SHP77 treated with DMSO at 0.1 percent for 48 hours (cell line): ENCODE results near the gene FAM78A.

Experiments
- DNase-seq: peaks from one replicate; lab custom pipeline; 2025; lab: John Stamatoyannopoulos, UW

Gene FAM78A, protein sequence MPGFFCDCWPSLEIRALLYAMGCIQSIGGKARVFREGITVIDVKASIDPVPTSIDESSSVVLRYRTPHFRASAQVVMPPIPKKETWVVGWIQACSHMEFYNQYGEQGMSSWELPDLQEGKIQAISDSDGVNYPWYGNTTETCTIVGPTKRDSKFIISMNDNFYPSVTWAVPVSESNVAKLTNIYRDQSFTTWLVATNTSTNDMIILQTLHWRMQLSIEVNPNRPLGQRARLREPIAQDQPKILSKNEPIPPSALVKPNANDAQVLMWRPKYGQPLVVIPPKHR

DNA sequence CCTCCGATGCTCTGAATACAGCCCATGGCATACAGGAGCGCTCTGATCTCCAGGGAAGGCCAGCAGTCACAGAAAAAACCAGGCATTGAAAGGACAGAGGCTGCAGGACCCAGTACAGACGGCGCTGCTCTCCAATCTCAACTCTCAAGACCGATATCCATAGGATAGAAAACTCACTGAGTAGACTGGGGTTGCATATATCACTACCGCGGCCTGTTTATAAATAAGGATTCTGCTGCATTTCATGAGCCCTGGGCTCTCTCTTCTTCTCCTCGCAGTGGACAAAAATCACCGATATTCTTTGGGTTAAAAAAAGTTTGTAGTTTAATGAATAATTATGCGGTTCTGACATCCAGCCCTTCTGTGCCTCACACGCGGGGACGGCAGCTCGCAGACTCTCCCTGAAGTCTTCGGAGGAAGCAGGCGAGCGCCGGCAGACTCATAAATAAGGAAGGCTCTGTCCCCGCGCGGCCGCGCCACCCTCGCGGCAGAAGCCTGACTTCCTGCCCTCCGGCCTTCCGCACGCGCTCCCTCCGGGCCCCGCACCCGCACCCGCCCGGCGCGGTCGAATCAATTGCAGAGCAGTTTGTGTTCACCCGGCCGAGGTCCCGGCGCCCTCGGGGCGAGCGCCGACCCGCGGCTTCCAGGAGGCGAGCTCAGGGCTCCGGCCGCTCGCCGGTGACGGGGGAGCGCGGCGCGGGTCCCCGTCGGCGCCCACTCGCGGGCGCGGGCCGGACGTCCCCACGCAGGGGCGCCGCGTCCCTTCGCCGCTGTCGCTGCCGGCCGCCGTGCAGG, at the start of gene FAM78A:
Gene FAM78A, minus strand, starts transcription at position 417 of the 795 bp plus-strand sequence. Its CDS starts 331 bp downstream, at position 86.
- no peak for DNase-seq

DNA sequence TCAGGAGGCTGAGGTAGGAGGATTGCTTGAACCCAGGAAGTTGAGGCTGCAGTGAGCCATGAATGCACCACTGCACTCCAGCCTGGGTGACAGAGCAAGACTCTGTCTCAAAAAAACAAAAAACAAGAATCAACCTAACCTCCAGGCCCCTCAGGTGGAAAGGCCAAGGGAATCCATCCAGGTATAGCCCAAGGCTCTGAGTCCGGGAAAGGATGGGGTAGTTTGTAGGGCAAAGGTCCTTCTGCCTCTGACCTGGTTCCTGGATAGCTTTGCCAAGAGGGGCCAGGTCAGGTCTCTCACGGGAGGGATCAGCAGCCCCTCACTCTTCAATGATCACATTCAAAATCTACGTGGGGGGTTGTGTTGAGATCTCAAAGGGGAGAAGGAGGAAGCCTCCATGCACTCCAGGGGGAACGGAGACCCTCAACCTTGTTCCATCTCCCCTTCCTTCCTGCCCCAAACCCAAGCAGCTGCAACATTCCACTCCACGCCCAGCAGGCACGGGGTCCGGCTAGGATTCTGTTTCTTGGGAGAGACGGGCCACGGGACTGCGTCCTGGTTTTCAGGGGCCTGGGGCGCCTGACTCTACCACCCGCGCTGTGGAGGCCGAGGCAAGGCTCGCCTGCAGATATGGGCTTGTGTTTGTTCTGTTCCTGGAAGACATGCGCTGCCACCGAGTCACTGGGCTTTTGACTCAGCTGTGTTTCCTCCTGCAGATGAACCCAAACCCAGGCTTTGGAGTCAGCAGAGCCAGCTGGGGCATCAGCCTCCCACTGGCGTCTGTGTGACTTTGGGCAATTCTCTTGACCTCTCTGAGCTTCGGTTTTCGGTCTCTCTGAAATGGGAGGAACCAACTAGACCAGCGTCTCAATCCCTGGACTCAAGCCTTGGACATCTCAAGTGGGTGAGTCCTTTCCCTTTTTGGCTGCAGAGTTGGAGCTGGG, 48.7 kb upstream of the FAM78A start:
- no peak for DNase-seq

DNA sequence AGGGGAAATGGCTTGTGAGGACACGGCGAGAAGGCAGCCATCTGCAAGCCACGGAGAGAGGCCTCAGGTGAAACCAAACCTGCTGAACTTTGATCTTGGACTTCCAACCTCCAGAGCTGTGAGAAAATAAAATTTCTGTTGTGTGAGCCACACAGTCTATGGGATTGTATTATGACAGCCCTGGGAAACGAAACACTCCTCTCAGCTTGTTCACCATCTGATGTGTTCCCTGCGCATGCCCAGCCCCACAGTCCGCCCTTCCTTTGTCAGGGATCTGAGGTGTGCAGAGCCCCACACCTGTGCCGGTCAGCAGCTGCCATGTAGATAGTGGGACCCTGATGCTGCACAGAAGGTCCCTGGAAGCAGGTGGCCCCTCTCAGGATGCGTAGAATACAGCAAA, 47.3 kb upstream of the FAM78A start:
- no peak for DNase-seq

DNA sequence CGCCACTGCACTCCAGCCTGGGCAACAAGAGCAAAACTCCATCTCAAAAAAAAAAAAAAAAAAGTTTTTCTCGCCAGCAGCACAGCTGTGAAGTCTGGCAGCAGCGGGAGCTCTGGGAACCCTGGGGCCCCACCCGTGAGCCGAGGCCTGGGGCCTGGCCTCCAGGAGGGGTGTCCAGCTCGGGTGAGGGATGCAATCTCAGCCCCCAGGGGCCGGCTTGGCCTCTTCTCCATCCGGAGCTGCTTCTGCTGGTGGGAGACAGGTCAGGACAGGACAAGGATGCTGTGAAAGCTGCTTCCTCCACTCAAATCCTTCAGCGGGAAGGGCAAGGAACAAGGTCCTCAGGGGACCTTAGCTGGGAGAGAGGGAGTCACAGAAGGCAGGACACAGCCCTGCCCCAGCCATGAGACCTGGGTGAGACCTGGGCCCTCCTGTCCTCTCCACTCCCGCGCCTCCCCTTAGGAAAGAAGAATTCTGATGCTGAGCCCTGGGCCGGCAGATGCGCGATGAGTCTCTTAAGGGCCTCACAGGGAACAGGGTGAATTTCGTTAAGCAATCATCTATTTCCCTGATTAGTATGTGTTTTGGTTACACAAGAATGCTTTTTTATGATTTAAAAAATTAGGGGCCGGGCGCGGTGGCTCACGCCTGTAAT, 43.8 kb upstream of the FAM78A start:
- no peak for DNase-seq

DNA sequence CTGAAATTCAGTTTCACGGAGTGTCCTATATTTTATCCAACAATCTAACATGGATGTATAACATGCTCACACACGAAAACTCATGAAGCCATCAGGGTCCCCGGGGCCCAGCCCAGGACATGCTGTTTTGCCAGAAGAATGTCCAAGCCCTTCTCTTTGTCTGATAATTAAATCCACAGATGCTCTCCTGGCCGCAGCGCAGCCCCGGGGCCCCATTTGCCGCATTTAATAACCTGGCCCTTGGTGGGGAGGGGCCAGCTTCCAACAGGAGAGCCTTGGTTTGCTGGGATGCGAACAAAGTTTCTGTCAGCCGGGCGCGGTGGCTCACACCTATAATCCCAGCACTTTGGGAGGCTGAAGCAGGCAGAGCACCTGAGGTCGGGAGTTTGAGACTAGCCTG, 43.2 kb upstream of the FAM78A start:
- DNase-seq, result no peak

DNA sequence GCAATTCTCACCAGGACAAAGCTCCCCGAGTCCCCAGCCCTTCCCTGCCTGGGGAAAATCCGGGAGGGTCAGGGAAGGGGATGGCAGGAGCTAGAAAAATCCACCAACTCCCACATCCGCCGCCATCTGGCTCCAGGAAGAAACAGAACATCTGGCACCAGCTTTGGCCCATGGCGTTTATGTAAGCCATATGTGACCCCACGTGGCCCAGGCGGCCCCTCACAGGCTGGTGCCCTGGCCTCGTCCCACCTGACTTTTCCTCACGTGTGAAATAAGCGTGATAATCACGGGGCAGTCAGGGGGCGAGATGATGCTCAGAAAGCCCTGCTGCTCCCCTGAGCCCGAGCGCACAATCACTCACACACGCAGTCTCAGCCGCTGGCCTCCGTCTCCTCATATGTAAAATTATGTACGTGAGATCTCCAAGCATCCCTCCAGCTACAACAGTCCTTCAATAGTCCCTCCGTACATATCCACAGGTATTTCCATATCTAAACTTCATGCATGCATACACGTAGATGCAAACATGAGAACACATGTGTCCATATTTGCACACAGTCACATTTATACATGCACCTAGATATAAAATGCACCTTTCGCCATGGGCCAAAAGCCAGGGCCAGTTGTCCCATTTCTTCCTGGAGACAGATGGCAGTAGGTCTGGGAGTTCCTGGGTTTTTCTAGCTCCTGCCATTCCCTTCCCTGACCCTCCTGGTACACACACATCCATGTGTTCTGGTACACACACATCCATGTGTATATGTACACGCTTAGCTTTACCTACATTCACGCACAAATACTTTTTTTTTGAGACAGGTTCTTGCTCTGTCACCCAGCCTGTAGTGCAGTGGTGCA, 42.1 kb upstream of the FAM78A start:
- DNase-seq, result no peak

DNA sequence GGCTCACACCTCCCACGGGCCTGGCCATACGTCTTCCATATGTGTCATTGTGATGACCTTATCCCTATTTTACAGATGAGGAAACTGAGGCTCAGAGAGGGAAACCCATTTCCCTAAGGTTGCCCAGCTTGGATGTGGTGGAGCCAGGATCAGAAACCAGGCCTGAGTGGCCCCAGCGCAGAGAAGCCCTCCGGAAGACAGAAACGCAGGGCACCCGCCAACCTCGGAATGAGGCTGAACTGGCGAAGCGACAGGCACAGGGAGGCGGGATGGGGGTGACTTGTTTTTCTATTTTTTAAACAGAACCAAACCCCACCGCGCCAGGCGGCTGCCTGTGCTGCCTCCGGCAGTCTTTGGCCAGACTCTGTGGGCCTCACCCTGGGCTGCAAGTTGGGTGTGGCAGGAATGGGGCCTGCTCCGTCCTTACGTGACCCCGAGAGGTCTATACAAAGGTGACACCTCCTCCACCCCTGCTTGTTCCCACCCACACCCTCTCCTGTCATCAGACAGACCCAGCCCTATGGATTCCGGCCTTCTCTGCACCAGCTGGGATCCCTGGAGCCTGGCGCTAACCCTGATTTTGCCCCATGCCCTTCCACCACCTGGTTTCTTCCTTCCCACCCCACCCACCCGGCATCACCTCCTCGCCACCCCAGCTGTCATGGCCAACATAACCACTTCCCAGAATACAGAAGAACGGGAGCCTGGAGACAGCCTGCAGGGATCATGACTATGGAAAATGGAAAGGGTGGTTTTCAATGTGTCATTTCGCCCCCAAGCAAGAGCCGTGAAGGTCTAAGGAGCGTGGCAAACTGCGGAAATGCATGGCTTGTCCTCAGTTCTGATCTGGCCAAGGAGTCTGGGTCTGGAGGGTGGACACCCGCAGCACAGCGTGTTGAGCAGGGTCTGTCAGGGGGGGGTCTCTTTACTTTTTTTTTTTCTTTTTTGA, 36.8 kb upstream of the FAM78A start:
- DNase-seq, result no peak

DNA sequence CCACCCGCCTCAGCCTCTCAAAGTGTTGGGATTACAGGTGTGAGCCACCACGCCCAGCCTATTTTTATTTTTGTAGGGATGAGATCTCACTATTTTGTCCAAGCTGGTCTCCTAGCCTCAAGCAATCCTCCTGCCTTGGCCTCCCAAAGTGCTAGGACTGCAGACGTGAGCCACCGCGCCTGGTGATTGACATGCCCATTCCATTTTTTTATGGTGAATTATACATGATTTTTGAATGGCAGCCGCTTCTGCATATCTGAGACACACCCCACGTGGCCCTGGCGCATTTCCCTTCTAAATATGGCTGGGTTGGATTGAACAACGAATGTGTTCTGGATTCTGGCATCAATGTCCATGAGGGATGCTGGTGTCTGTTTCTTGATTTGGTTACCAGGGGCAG, 35.9 kb upstream of the FAM78A start:
- DNase-seq, result no peak

DNA sequence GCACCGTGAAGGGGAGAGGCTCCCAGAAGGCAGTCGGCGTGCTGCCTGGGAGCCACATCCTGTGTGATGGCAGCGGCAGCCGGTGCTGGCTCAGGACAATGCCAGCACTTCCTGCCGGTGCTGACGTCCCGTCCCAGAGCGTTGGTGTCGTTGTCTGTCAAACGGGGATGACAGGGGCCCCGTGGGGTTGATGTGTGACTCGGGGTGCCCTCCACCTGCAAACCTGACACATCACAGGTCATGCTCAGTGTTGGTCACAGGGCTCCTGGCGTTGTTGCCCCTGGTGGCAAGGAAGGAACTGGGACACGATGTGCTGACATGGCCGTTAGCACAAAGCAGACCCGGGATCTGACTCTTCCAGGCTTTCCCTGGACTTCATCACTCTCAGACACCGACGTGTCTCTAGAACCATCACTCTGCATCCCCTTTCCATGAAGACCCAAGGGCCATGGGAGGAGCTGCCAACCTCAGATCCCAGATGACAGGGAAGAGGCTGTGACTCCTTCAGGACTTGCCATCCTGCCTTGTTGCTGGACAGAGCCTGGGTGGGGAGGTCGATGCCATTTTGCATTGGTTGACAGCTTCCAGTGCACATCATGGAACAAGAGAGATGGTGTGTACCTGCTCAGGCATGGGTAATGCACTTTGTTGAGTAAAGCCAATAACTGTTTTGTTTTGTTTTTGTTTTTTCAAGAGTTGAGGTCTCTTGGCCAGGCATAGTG, 34.7 kb upstream of the FAM78A start:
- DNase-seq, result no peak

DNA sequence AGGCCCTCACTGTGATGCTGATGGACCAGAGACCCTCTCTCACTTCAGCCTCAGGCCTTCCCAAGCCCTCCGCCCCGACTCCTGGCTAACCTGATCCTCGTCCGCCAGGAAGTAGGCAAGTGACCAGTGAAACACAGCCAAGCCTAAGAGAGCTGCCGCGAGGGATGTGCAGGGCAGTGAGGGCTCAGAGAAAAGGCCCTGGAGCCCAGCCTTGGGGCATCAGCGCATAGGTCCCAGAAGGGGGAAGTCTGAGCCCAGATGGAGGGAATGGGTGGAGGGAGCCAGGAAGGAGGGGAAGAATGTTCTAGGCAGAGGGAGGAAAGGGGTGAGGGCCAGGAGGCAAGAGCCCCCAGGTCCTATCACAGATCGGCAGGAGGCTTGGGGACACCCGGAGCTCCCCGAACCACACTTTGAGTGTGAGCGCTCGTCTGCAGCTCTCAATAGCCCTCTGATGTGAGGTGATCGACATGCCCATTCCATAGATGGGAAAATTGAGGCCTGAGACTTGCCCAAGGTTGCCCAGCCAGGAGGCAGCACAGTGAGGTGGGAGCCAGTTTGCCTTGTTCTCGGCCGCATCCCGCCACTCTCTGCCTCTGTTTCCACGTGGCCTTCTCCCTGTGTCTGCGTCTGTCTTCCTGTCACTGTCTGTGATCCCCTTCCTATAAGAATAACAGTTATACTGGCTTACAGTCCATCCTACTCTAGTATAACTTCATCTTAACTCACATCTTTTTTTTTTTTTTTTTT, 33.4 kb upstream of the FAM78A start:
- no peak for DNase-seq

DNA sequence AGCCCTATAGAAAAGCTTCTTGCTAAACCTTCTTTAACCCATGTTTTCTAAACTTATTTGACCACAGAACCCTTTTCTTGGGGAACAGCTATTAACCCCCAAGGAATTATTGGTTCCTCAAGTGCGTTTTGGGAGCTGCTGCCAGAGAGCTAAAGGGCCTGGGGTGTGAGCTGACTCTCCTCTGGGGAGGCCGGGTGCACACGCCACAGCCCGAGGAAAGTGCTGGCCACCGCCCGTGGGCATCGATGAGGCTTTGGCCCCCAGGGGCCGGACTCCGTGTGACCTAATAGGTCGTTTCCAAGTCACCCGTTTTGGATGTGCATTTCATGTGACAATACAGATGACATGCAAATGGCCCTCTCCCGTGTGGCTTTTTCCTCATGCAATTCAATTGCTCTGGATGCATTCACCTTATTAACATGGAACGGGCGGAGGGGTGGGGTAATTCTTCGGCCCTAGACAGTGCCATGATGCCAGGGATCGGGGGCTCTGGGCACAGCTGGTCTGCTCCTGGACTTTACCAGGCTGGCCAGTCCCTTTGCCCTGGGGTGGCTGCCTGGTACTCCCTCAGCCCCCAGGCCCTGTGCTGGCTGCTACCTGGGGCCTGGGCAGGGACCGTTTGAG, 32.7 kb upstream of the FAM78A start:
- DNase-seq, result no peak

DNA sequence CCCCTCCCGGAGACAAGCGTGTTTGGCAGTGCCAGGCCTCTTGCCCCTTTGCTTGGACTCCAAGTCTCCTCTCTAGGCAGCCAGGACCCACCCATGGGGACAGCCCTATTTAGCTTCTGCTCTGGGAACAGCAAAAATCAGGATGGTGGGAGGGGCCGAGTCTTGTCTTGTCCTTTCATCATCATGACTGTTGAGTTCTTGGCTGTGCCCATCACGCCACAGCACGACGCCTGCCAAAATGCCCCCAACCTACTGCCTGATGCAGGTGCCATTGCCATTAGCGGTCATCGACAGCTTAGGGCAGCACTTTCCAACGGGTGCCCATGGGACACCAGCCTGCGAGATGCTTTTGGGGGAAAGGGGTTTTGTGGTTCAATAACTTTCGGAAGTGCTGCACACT, 32.1 kb upstream of the FAM78A start:
- DNase-seq, result no peak

DNA sequence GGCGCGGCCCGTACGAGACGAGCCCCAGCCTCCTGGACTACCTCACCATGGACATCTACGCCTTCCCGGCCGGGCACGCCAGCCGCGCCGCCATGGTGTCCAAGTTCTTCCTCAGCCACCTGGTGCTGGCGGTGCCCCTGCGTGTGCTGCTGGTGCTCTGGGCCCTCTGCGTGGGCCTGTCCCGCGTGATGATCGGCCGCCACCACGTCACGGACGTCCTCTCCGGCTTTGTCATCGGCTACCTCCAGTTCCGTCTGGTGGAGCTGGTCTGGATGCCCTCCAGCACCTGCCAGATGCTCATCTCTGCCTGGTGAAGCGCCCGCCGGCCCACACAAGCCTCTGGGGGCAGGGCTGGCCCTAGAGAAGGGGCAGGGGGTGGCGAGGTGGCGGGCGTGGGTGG, 31.7 kb upstream of the FAM78A start:
- no peak for DNase-seq

DNA sequence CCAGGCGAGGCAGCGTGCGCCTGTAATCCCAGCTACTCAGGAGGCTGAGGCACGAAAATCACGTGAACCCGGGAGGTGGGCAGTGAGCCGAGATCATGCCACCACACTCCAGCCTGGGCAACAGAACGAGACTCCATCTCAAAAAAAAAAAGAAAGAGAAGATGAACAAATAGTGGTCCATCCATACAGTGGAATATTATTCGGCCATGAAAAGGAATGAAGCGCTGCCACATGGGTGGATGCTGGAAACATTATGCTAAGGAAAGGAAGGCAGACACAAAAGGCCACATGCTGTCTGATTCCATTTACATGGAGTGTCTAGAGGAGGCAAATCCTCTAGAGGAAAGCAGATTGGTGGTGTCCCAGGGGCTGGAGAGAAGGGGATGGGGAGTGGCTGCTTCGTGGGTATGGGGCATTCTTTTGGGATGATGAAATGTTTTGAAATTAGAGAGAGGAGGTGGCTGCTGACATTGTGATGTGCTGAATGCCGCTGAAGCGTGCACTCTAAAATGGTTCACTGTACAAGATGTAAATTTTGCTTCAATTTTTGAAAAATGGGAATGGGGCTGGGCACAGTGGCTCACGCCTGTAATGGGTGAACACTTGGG, 30.2 kb upstream of the FAM78A start:
- no peak for DNase-seq

DNA sequence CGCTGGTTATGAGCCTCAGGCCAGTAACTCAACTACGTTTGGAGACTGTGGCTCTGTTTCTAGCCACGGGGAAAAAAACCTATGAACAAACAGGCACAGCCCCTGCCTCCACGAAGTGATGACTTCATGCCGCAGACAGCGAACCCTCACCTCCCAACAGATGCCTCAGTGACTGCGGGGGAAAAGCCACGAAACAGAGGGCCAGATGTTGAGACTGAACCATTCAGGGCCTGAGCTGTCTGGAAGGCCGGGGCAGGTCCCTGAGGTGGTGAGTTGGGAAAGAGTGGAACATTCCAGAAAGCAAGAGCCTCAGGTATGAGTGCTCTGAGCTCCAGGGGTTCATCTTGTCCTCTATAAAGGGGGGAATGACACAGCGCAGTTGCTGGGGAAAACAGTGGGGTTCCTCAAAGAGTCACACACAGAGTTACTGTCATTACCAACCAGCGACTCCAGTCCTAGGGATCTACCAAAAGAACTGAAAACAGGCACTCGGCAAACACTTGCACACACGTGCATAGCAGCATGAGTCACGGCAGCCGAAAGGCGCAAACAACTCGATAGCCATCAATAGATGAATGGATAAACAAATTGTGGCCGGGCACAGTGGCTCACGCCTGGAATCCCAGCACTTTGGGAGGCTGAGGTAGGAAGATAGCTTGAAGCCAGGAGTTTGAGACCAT, 28.5 kb upstream of the FAM78A start:
- DNase-seq, result no peak

DNA sequence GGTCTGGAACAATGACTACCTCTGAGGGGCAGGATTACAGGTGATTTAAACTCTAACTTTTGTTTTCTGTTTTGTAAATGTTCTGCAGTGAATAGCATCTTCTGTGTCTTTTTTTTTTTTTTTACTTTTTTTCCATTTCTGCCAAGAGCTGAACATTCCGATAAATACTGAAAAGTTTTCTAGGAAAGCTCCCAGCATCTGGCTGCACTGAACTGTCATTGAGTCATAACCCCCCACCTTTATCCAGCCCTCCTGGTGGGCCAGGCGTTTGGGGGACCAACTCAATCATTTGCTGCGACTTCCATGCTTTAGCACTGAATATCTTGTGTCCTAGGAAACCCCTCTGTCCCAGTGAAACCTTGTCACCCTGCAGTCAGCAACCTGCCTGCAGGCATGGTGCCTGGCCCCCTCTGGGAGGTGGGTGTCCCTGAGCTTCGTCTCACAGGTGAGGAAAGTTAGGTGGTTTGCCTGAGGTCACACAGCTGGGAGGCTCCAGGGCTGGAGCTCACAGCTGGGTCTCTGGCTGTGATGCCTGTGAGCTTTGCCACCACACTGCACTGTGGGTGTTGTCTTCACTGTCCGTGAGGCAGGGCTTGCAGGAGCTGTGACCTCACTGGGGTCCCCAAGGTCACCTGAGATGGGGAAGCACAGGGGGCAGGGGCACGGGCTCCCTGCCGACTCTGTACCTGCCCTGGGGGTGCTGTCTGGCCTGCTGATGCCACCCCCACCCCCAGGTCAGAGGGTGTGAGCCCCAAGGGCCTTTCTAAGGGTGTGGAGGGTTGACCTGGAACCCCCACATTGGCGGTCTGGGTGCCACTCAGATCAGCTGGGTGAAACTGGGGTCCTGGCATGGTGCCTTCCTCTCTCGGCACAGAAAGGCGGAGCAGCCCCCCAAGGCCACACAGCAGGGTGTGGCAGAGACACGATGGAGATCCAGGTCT, 27.3 kb upstream of the FAM78A start:
- DNase-seq, result no peak
